CD4-positive, alpha-beta memory T cell (primary cell): ENCODE data around the gene XRCC4. TPM values are rescaled to one million over a fixed set of nuclear protein-coding genes. Genes with fewer than 3 reads are reported as not detected.

Experiments used
- CTCF ChIA-PET: fragments of 350-600 bp; sonication (Branson Sonifier 250); formaldehyde crosslinking; loops from one replicate; lab custom pipeline; 2021; ENCODE audit warnings: inconsistent platforms; ENCODE audit not compliant: partially characterized antibody; lab: Charles Lee
- POLR2A ChIA-PET: fragments of 350-600 bp; sonication (Branson Sonifier 250); formaldehyde crosslinking; loops from one replicate; lab custom pipeline; 2021; ENCODE audit not compliant: partially characterized antibody; lab: Charles Lee
- DNase-seq, 5 donors: peaks; one replicate each; pipeline versions ENCODE4 v3.0.0 to v3.0.0-alpha.2; 2020 to 2022; ENCODE audit warnings: mixed read lengths in 1 of 5
- H3K27ac ChIP-seq: one replicate; pipeline ENCODE4 v1.7.0; 2013; ENCODE audit warnings: low read depth, low read length
- H3K27me3 ChIP-seq: 2 replicates; pipeline ENCODE4 v1.7.0; 2013; ENCODE audit warnings: mild to moderate bottlenecking, low read length, moderate library complexity; ENCODE audit not compliant: insufficient read depth
- H3K36me3 ChIP-seq: 2 replicates; pipeline ENCODE4 v1.7.0; 2013; ENCODE audit warnings: mild to moderate bottlenecking, low read length, moderate library complexity; ENCODE audit not compliant: insufficient read depth
- H3K4me1 ChIP-seq: 2 replicates; pipeline ENCODE4 v1.7.0; 2013; ENCODE audit warnings: mild to moderate bottlenecking, low read length, moderate library complexity; ENCODE audit not compliant: insufficient read depth
- H3K4me3 ChIP-seq, 2 donors: one replicate each; pipeline ENCODE4 v1.7.0; 2013; ENCODE audit warnings: low read length in 2 of 2, mild to moderate bottlenecking in 1 of 2
- H3K9me3 ChIP-seq, 2 donors: one replicate each; pipeline ENCODE4 v1.7.0; 2013; ENCODE audit warnings: low read length in 2 of 2, control low read depth in 1 of 2; ENCODE audit not compliant: control insufficient read depth in 1 of 2
- H3K27ac Mint-ChIP-seq, 7 donors: one replicate each; pipeline ENCODE4 v1.8.0; 2020 to 2021; ENCODE audit warnings: mixed read lengths in 7 of 7, mild to moderate bottlenecking in 6 of 7, inconsistent platforms in 3 of 7, moderate library complexity in 3 of 7
- H3K27me3 Mint-ChIP-seq, 2 donors: one replicate each; pipeline ENCODE4 v1.8.0; 2020 to 2021; ENCODE audit warnings: mixed read lengths in 2 of 2
- H3K36me3 Mint-ChIP-seq, 2 donors: one replicate each; pipeline ENCODE4 v1.8.0; 2020 to 2021; ENCODE audit warnings: mixed read lengths in 2 of 2, inconsistent platforms in 1 of 2, mild to moderate bottlenecking in 1 of 2
- H3K4me1 Mint-ChIP-seq, 4 donors: one replicate each; pipeline ENCODE4 v1.8.0; 2020 to 2021; ENCODE audit warnings: mixed read lengths in 4 of 4, mild to moderate bottlenecking in 1 of 4
- H3K4me3 Mint-ChIP-seq, 8 donors: one replicate each; pipeline ENCODE4 v1.8.0; 2020 to 2021; ENCODE audit warnings: mixed read lengths in 8 of 8, mild to moderate bottlenecking in 7 of 8, moderate library complexity in 6 of 8, inconsistent platforms in 3 of 8
- H3K9me3 Mint-ChIP-seq, 8 donors: one replicate each; pipeline ENCODE4 v1.8.0; 2020 to 2021; ENCODE audit warnings: mixed read lengths in 8 of 8, mild to moderate bottlenecking in 5 of 8, inconsistent platforms in 3 of 8, moderate library complexity in 1 of 8
- intact Hi-C: fragments of 100-400 bp; cut with micrococcal nuclease; formaldehyde crosslinking; loops from one replicate; pipeline ENCODE4 v1.15.1; 2023
- polyA plus RNA-seq, 2 donors: library from polyadenylated mRNA; unstranded; fragments of 300-500 nt; fragmentation: Illumina TruSeq; gene quantifications; one replicate each; pipeline ENCODE4 v1.2.3, GENCODE V29; 2021
- total RNA-seq, 2 experiments: library from RNA; stranded (reverse); gene quantifications; one replicate each; pipeline ENCODE4 v1.2.3, GENCODE V29; 2021

Gene XRCC4
- total and polyA plus RNA-seq, 4 experiments from 2014 or later = 4.1 to 9.8 (median 5.7) TPM

DNA sequence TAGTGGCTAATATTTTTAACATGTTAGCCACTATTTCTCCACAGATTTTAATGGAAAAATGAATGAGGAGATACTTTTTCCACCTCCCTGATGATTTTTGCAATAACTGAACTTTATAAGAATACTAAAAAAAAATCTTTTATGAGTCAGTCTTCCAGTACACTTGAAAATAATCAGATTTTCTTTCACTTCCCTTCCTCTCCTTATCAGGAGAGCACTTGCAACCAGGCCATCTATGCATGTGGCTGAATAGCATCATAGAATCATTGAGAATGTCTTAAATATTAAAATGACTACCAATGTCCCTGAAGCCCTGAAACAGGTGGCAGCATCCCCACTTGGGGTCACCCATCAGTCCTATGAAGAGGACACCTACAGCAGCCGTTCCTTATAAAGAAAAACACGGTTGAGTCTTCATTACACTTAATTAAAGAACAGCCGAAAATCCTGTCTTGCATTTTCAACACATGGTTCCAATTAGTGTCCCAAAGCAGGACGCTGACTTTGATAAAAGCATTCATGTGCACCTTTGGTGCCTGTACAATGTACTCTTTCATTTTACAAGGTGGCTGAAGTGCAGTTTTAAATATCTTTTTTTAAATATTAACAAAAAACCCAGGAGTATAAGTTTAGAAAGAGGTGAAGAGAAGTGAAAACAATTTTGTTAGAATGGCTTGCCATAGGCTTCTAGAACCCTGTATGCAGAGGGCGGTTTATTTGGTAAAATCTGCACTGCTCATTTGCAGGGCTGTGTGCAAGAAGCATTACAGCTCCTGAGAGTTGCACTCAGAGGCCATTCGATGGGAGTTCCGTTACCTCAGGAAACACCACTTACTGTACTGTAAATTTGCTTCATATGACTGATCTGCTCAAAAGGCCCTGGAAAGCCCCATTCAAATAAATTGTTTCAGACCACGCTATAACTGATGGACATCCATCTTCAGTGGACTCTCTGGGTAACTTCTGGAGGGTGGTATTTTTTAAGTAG is 287.3 kb downstream of the XRCC4 start:
- Histone ChIP-seq H3K36me3 (no peaks in the 10 kb centered on the region), H3K4me1 (no peaks in the 10 kb centered on the region), H3K4me3 (no peak overlapping the region), H3K9me3 (no peaks in the 10 kb centered on the region), H3K27me3 (no peaks in the 10 kb centered on the region), H3K27ac (no peak overlapping the region)
- no peak for DNase-seq
- H3K9me3 Mint-ChIP-seq = peaks cover 0 to 7% (median 3%) of the 10 kb centered on the region in 8 donors
- H3K4me1 Mint-ChIP-seq = no peaks in the 10 kb centered on the region
- POLR2A ChIA-PET = no interaction called here
- no peak overlapping the region for H3K4me3 Mint-ChIP-seq
- intact Hi-C loops = no loop called here
- CTCF ChIA-PET = no interaction called here
- H3K36me3 Mint-ChIP-seq = no peaks in the 10 kb centered on the region
- H3K27ac Mint-ChIP-seq = no peak overlapping the region
- no peaks in the 10 kb centered on the region for H3K27me3 Mint-ChIP-seq

DNA sequence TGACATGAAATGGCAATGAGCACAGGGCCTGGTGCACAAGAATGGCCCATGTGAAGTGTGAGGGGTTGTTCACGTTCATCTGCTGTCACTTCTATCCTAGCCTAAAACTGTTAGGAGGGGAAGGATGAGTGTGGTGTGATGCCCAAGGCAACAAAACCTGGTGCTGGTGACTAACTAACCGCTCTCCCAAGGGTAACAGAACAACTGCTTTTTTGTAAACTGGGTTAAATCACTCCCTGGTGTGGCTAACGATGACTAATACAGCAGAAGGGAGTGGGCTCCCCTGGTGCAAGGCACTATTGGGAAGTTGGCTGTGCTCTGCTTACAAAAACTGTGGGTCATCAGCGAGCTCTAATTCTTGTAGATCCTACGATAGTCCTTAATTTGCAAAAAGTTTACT is 291.0 kb downstream of the XRCC4 start:
- H3K27ac ChIP-seq = no peak overlapping the region
- no peak for DNase-seq
- H3K9me3 ChIP-seq = no peaks in the 10 kb centered on the region
- POLR2A ChIA-PET = no interaction called here
- CTCF ChIA-PET = no interaction called here
- H3K4me3 ChIP-seq = no peak overlapping the region
- no peaks in the 10 kb centered on the region for H3K27me3 ChIP-seq
- Mint-ChIP-seq H3K9me3 (peaks cover 0 to 5% (median 0%) of the 10 kb centered on the region in 8 donors), H3K4me3 (no peak overlapping the region), H3K27ac (no peak overlapping the region), H3K4me1 (no peaks in the 10 kb centered on the region), H3K27me3 (no peaks in the 10 kb centered on the region), H3K36me3 (no peaks in the 10 kb centered on the region)
- intact Hi-C loops = no loop called here
- no peaks in the 10 kb centered on the region for H3K36me3 ChIP-seq
- no peaks in the 10 kb centered on the region for H3K4me1 ChIP-seq

DNA sequence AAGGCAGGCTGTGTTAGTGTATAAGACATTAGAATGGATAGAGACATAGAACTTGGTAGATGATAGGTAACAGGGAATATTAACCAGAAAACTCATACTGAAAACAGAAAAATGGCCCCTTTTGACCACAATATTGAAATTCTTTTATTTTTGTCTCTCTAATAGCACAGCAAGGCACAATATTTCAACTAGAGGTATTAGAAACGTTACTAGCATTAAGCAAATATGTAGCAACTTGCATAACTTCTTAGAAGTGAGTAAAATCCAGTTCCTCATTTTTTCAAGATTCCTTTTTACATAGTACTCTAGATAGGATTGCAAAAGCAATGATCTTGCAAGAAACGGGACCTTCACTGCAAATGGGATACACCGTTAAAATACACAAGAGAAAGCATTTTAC is 291.5 kb downstream of the XRCC4 start:
- H3K36me3 Mint-ChIP-seq = no peaks in the 10 kb centered on the region
- intact Hi-C loops = no loop called here
- no peaks in the 10 kb centered on the region for H3K36me3 ChIP-seq
- H3K27ac ChIP-seq = no peak overlapping the region
- no peak for DNase-seq
- no peaks in the 10 kb centered on the region for H3K9me3 ChIP-seq
- no peaks in the 10 kb centered on the region for H3K4me1 Mint-ChIP-seq
- H3K4me3 Mint-ChIP-seq = no peak overlapping the region
- H3K4me3 ChIP-seq = no peak overlapping the region
- ChIA-PET POLR2A (no interaction called here), CTCF (no interaction called here)
- H3K27me3 Mint-ChIP-seq = no peaks in the 10 kb centered on the region
- H3K9me3 Mint-ChIP-seq = peaks cover 0 to 5% (median 0%) of the 10 kb centered on the region in 8 donors
- H3K4me1 ChIP-seq = no peaks in the 10 kb centered on the region
- H3K27ac Mint-ChIP-seq = no peak overlapping the region
- H3K27me3 ChIP-seq = no peaks in the 10 kb centered on the region

DNA sequence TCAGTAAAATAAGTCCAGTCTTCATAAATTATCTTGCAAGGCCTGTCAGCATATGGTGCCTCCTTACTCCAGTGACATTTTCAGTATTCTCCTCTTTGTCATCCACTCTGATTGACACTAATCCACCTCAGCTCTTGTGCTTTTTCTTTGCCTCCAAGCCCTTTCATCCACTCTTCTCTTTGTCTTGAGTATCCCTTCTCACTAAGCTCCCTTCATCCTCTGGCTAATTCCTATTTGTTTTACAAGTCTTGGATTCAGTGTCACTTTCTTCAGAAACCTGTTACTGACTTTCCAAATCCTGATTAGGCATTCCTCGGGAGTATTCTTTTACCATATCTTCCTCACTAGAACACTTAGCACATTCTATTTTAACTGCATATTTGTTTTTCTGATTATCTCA is 293.6 kb downstream of the XRCC4 start:
- Histone ChIP-seq H3K27me3 (no peaks in the 10 kb centered on the region), H3K27ac (no peak overlapping the region), H3K36me3 (no peaks in the 10 kb centered on the region), H3K4me1 (no peaks in the 10 kb centered on the region), H3K4me3 (no peak overlapping the region), H3K9me3 (no peaks in the 10 kb centered on the region)
- Mint-ChIP-seq H3K4me1 (no peaks in the 10 kb centered on the region), H3K4me3 (no peak overlapping the region), H3K9me3 (peaks cover 0 to 4% (median 0%) of the 10 kb centered on the region in 8 donors), H3K27ac (no peak overlapping the region), H3K36me3 (no peaks in the 10 kb centered on the region), H3K27me3 (no peaks in the 10 kb centered on the region)
- DNase-seq = no peak
- intact Hi-C loops = no loop called here
- POLR2A ChIA-PET = no interaction called here
- CTCF ChIA-PET = no interaction called here

DNA sequence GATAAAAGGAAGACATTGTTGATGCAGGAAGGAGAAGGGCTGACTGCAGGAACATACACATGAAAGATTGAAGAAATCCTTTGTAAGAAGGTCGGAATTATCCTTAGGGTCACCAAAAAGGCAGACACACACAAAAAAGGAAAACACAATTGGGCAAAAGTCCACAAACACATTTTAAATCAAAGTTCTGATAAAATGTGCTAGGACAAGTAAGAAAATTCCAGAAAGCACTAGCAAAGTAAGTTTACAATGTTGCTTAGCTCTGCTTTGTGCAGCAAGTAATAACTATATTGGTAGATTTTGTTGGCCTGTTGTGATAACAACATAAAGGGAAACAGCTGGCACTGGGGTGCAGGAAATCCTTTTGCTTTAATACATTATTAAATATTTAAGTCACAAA is 294.4 kb downstream of the XRCC4 start:
- ChIA-PET POLR2A (no interaction called here), CTCF (no interaction called here)
- Mint-ChIP-seq H3K9me3 (peaks cover 0 to 3% (median 0%) of the 10 kb centered on the region in 8 donors), H3K27me3 (no peaks in the 10 kb centered on the region), H3K27ac (no peak overlapping the region), H3K36me3 (no peaks in the 10 kb centered on the region), H3K4me3 (no peak overlapping the region), H3K4me1 (no peaks in the 10 kb centered on the region)
- no peaks in the 10 kb centered on the region for H3K4me1 ChIP-seq
- no peaks in the 10 kb centered on the region for H3K9me3 ChIP-seq
- no peaks in the 10 kb centered on the region for H3K36me3 ChIP-seq
- intact Hi-C loops = no loop called here
- no peak for DNase-seq
- no peak overlapping the region for H3K27ac ChIP-seq
- H3K4me3 ChIP-seq = no peak overlapping the region
- H3K27me3 ChIP-seq = no peaks in the 10 kb centered on the region

DNA sequence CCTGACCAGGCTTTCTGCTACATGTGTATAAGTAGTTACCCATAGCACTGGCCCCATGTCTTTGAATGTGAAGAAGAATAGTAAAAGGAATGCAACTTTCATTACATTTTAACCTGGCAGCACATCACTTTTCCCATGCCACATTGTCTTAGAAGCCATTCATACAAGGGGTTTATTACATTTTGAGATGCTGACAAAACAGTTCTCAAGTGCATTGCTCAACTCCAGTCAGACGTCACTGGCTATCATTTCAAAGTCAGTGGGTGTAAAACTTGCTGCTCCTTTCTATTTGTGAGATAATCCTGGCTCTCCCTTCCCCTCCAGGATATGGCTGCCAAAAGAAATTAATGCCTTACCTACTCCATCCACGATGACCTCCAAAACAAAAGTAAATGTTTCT is 297.2 kb downstream of the XRCC4 start:
- ChIA-PET POLR2A (no interaction called here), CTCF (no interaction called here)
- Mint-ChIP-seq H3K27ac (no peak overlapping the region), H3K9me3 (peaks cover 0 to 3% (median 0%) of the 10 kb centered on the region in 8 donors), H3K4me1 (no peaks in the 10 kb centered on the region), H3K36me3 (no peaks in the 10 kb centered on the region), H3K27me3 (peaks cover 0 to 4% of the 10 kb centered on the region in 2 donors), H3K4me3 (no peak overlapping the region)
- intact Hi-C loops = no loop called here
- Histone ChIP-seq H3K9me3 (no peaks in the 10 kb centered on the region), H3K4me1 (no peaks in the 10 kb centered on the region), H3K4me3 (no peak overlapping the region), H3K27ac (no peak overlapping the region), H3K36me3 (no peaks in the 10 kb centered on the region), H3K27me3 (no peaks in the 10 kb centered on the region)
- no peak for DNase-seq

DNA sequence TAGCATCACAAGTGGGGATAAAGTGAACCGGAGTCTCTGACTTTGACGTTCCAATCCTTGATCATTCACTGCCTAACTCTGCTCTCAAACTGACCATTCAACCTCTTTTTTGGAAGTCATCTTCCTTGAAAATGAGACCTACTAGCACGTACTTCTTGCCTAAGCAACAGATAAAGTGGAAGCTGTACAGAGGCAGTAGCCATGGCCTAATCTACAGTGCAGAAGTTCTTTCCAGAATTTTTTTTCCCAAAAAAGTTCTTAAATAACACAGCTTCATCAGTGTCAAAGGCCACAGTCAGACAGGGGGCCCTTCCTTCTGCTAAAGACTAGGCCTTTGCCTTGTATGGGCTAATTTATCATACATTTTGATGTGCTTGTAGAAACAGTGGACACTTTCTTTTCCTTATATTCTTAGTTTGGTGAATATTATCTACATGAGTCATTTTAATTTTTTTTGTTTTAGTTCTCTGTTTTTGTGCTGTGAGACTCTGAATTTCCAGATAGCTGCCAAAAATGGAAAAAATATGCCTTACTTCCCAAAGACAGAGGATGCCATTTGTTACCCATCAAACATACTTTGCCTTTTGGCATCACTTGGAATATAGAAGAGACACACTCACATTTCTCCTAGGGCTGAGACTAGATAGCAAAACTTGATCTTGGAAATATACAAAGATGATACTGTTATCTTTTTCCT is 297.9 kb downstream of the XRCC4 start:
- ChIA-PET POLR2A (no interaction called here), CTCF (no interaction called here)
- Mint-ChIP-seq H3K27me3 (peaks cover 0 to 4% of the 10 kb centered on the region in 2 donors), H3K4me3 (no peak overlapping the region), H3K9me3 (peaks cover 0 to 3% (median 0%) of the 10 kb centered on the region in 8 donors), H3K4me1 (no peaks in the 10 kb centered on the region), H3K36me3 (no peaks in the 10 kb centered on the region), H3K27ac (no peak overlapping the region)
- no peaks in the 10 kb centered on the region for H3K4me1 ChIP-seq
- no peaks in the 10 kb centered on the region for H3K36me3 ChIP-seq
- no peaks in the 10 kb centered on the region for H3K27me3 ChIP-seq
- no peak overlapping the region for H3K27ac ChIP-seq
- intact Hi-C loops = no loop called here
- no peak overlapping the region for H3K4me3 ChIP-seq
- H3K9me3 ChIP-seq = no peaks in the 10 kb centered on the region
- no peak for DNase-seq
